OCI-LY3 (cell line): ENCODE data around the gene MACF1.

Source experiments
- H2AFZ ChIP-seq: fragments of 200-600, 300-600 bp; shearing (Covaris generic); 2 replicates; pipeline ENCODE4 v1.6.0; 2014; ENCODE audit warnings: antibody characterized with exemption, low read depth, low read length
- H3K27ac ChIP-seq: fragments of 200-600, 300-600 bp; sonication (generic); 2 replicates; pipeline ENCODE4 v1.5.1; 2014; ENCODE audit warnings: mild to moderate bottlenecking, low read length, moderate library complexity, mixed read lengths
- H3K27me3 ChIP-seq: fragments of 200-600, 300-600 bp; sonication (generic); 2 replicates; pipeline ENCODE4 v1.6.1; 2014; ENCODE audit warnings: low read depth, low read length, mixed read lengths
- H3K36me3 ChIP-seq: fragments of 200-600, 300-600 bp; sonication (generic); replicated peaks from 2 replicates; pipeline ENCODE3; 2014; ENCODE audit warnings: low read depth, low read length, mixed read lengths
- H3K4me1 ChIP-seq: fragments of 300-600, 200-600 bp; sonication (generic); 2 replicates; pipeline ENCODE4 v1.6.1; 2014; ENCODE audit warnings: low read length, mixed read lengths
- H3K4me2 ChIP-seq: fragments of 200-600, 300-600 bp; sonication (generic); 2 replicates; pipeline ENCODE4 v1.6.1; 2014; ENCODE audit warnings: low read length, mixed read lengths
- H3K4me3 ChIP-seq: fragments of 300-600, 200-600 bp; sonication (generic); 2 replicates; pipeline ENCODE4 v1.5.1; 2014; ENCODE audit warnings: antibody characterized with exemption, mild to moderate bottlenecking, low read length, moderate library complexity
- H3K79me2 ChIP-seq: fragments of 300-600, 200-600 bp; shearing (Covaris generic); 2 replicates; pipeline ENCODE4 v1.6.1; 2014; ENCODE audit warnings: mild to moderate bottlenecking, low read length, mixed read lengths
- H3K9ac ChIP-seq: fragments of 300-600, 200-600 bp; shearing (Covaris generic); 2 replicates; pipeline ENCODE4 v1.6.0; 2014; ENCODE audit warnings: mild to moderate bottlenecking, low read length, moderate library complexity
- H3K9me3 ChIP-seq: fragments of 200-600, 300-600 bp; shearing (Covaris generic); 2 replicates; pipeline ENCODE4 v1.6.1; 2014; ENCODE audit warnings: low read length, mixed read lengths; ENCODE audit not compliant: insufficient read depth
- H4K20me1 ChIP-seq: fragments of 200-600, 300-600 bp; sonication (generic); 2 replicates; pipeline ENCODE4 v1.6.1; 2016; ENCODE audit warnings: low read length, mixed read lengths; ENCODE audit not compliant: insufficient read depth
- CTCF ChIP-seq: fragments of 200-600, 300-600 bp; sonication (generic); IDR thresholded peaks from 2 replicates; pipeline ENCODE4 v1.5.1; 2014; ENCODE audit warnings: antibody characterized with exemption, low read length, low read depth
- EZH2phosphoT487 ChIP-seq: fragments of 200-600 bp; shearing (Covaris generic); IDR thresholded peaks from 2 replicates; pipeline ENCODE4 v1.6.1; 2018; ENCODE audit warnings: antibody characterized with exemption, mixed run types, low read depth

MACF1 gene

GRCh38 chr1:39394059-39394458 lies 189.6 kb downstream of the MACF1 start:
- no peaks in the 10 kb centered on the region for H3K9me3 ChIP-seq
- peaks cover 22% of the 10 kb centered on the region for H3K4me1 ChIP-seq
- no peak overlapping the region for H3K9ac ChIP-seq
- H3K4me3 ChIP-seq = no peak overlapping the region
- no peak overlapping the region for H2AFZ ChIP-seq
- H3K27ac ChIP-seq = no peak overlapping the region
- peaks cover 12% of the 10 kb centered on the region for H3K79me2 ChIP-seq
- H3K4me2 ChIP-seq = no peak overlapping the region
- peaks cover 12% of the 10 kb centered on the region for H4K20me1 ChIP-seq
- no peaks in the 10 kb centered on the region for H3K27me3 ChIP-seq
- TF ChIP-seq EZH2phosphoT487 = no peak
- no peak for TF ChIP-seq CTCF
- peaks cover 7% of the 10 kb centered on the region for H3K36me3 ChIP-seq

- Histone ChIP-seq H3K4me1 (peaks cover 22% of the 10 kb centered on the region), H4K20me1 (peaks cover 12% of the 10 kb centered on the region), H3K79me2 (peaks cover 12% of the 10 kb centered on the region), H3K4me3 (no peak overlapping the region), H3K27ac (no peak overlapping the region), H2AFZ (no peak overlapping the region), H3K36me3 (peaks cover 7% of the 10 kb centered on the region), H3K4me2 (no peak overlapping the region), H3K9me3 (no peaks in the 10 kb centered on the region), H3K9ac (no peak overlapping the region), H3K27me3 (no peaks in the 10 kb centered on the region)
- TF ChIP-seq CTCF = no peak
- no peak for TF ChIP-seq EZH2phosphoT487
Observed at GRCh38 chr1:39394598-39394997, 190.1 kb downstream of the MACF1 start.

GRCh38 chr1:39395357-39395831 lies 190.9 kb downstream of the MACF1 start:
- Histone ChIP-seq H3K4me3 (no peak overlapping the region), H2AFZ (no peak overlapping the region), H3K79me2 (peaks cover 12% of the 10 kb centered on the region), H3K36me3 (peaks cover 2% of the 10 kb centered on the region), H3K9me3 (no peaks in the 10 kb centered on the region), H3K27ac (no peak overlapping the region), H3K27me3 (no peaks in the 10 kb centered on the region), H3K4me1 (peaks cover 22% of the 10 kb centered on the region), H3K4me2 (peak overlapping the region; percentile 24), H4K20me1 (peaks cover 12% of the 10 kb centered on the region), H3K9ac (no peak overlapping the region)
- no peak for TF ChIP-seq EZH2phosphoT487
- TF ChIP-seq CTCF = no peak

GRCh38 chr1:39396671-39397070 lies 192.2 kb downstream of the MACF1 start:
- Histone ChIP-seq H3K4me1 (peaks cover 22% of the 10 kb centered on the region), H4K20me1 (peaks cover 12% of the 10 kb centered on the region), H2AFZ (no peak overlapping the region), H3K79me2 (peaks cover 12% of the 10 kb centered on the region), H3K9ac (no peak overlapping the region), H3K4me2 (no peak overlapping the region), H3K36me3 (no peaks in the 10 kb centered on the region), H3K27me3 (no peaks in the 10 kb centered on the region), H3K27ac (no peak overlapping the region), H3K4me3 (no peak overlapping the region), H3K9me3 (no peaks in the 10 kb centered on the region)
- TF ChIP-seq EZH2phosphoT487 = no peak
- no peak for TF ChIP-seq CTCF
